HG02884 (cell line): ENCODE results near the gene MCIDAS.

ENCODE experiments used
- ATAC-seq: cut with Tn5 transposase; IDR thresholded peaks from one replicate; pipeline ENCODE4 v1.9.1; 2021; ENCODE audit warnings: mild to moderate bottlenecking, moderate library complexity; ENCODE audit not compliant: unreplicated experiment

Gene MCIDAS

GRCh38 chr5:55171471-55171870 is 55.6 kb downstream of the MCIDAS start:
- no peak for ATAC-seq
